GM18867 (cell line): ENCODE data around the gene TMEM74B.
"Not testable (repeated sequence)": the region's sequence is repeated elsewhere in the genome, so short reads cannot be mapped to it uniquely, and the experiment has no call there.

Source experiments
- ATAC-seq: cut with Tn5 transposase; IDR thresholded peaks from one replicate; pipeline ENCODE4 v1.9.1; 2021; ENCODE audit warnings: mild to moderate bottlenecking, moderate library complexity; ENCODE audit not compliant: unreplicated experiment

Gene TMEM74B

DNA sequence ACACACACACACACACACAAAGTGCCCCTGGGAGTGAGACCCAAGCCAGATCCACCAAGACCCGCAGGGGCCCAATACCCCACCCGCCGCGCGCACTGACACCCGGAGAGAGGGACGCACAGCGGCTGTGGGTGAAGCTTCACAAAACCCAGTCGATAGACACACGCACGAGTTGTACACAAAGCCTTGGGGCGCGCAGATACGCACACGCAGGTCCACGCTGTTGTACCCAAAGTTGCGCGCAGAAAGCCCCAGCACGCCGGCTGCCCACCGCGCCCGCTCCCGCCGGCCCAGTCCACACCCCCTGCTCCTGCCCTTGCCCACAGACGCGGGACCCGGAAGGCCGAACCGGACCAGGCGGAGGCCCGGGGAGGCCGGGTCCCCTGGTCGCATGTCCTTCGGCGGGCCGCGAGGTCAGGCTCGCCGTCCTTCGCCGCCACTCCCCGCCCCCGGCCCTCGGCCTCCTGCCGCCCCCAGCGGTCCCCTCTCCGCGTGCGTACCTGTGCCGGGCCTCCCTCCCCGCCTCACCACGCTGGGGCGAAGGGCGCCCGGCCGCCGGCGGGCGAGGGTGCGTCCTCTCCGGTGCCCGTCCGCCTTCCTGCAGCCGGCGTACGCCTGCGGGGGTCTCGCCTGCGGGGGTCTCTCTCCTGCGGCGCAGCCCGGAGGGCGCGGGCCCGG is at the start of gene TMEM74B:
Gene TMEM74B, minus strand, starts transcription at position 344 of the 678 bp plus-strand sequence. CDS start 1,180 bp downstream, outside the sequence.
- no peak for ATAC-seq

DNA sequence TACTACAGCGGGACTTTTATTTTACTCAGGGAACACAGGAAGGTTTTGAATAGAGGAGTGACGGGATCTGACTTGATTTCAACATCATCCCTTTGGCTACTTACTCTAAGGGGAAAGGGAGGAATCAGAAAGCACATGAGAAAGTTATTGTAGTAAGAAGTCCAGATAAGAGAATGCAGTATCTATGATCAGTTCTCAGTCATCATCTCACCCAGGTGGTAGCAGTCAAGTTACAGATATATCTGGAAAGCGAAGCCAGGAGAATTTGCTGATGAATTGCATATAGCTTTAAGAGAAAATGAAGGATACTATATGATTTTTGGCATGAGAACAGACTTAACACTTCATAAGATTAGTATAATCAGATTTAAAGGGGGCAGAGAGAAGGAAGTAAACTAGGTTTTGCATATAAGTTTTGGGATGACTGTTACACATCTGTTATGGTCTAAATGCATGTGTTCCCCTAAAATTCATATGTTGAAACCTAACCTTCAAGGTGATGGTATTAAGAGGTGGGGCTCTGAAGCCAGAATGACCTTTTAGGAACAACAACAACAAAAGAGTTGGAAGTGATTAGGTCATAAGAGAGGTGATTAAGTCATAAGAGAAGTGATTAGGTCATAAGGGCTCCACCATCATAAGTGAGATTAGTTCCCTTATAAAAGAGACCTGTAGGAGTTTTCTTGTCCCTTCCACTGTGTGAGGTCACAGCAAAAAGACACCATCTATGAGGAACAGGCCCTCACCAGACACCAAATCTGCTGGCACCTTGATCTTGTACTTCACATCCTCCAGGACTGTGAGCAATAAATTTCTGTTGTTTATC is 47.7 kb upstream of the TMEM74B start:
- peak; percentile 58 for ATAC-seq

DNA sequence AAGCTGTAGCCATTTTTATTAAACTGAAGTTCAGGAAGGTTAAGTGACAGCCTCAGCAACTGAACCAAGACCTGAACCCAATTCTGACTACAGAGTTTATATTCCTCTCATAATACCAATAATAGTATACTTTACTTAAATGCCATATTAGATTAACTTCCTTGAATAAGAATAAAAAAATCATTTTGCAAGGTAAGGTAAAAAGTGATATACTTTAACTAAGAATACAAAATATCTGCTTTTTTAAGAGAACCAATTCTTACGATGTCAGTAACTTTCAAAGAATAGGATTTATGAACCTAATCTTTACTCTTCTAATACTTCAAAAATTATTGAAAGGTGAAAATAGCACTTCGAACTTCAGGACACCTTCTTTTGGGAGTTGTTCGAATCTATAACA is 44.8 kb upstream of the TMEM74B start:
- ATAC-seq: no peak

DNA sequence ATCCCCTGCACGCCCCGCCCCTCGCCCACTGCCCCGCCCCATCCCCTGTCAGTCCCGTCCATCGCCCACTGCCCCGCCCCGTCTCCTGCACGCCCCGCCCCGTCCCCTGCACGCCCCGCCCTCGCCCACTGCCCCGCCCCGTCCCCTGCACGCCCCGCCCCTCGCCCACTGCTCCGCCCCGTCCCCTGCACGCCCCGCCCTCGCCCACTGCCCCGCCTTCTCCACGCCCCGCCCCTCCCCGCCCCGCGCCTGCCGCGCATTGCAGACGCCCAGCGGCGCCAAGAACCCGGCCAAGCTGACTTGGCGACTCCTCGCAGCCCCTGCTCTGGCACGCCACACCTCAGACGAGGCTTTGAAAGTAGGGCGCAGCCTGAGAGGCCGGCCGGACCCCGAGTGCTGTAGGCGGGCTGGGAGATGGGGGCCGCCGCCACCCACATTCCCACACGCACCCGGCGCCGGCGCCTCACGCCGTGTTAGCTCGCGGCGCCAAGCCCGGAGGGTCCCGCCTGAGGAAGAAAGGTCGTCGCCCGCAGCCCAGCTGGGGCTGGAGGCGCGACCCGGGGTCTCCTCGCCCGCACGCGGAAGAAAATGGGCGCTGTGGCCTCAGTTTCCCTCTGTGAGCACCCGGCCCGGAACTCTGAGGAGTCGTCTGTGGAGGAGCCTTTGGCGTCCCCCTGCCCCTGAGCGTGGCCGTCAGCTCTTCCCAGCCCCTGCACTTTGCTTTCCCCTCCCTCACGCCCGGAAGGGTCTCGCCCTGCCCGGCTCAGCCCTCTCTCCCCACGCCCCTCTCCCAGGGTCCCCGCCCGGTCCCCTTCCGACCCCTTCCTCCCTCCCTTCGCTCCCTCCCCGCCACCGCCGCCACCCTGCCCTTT is 41.2 kb upstream of the TMEM74B start, which contains the start of gene RAD21L1:
Gene RAD21L1, plus strand, starts transcription at position 262 of the 872 bp plus-strand sequence. CDS start 2,410 bp downstream, outside the sequence.
- peak; percentile 53 for ATAC-seq

DNA sequence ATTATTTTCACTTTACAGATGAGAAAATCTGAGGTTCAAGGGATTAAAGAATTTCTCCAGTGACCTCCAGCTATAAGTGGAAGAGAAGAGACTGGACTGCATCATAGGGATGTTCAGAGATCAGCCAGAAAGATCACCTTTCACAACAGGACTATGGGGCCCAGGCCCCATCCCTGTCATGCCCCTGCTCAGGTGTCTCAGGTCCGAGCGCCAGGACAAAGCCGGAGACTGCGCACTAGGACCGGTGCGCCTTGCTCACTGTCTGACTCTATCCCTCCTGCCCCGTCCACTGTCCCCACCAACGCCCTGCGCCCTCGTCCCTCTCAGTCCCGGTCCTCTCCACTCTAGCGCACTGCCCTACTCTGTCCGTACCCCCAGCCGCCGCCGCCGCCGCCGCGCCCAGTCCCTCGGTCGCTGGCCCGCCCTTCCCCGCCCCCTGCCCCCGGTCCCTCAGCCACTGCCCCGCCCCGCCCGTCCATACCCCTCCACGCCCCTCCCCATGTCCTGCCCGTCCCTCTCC is 40.5 kb upstream of the TMEM74B start:
- ATAC-seq: peak; percentile 27

DNA sequence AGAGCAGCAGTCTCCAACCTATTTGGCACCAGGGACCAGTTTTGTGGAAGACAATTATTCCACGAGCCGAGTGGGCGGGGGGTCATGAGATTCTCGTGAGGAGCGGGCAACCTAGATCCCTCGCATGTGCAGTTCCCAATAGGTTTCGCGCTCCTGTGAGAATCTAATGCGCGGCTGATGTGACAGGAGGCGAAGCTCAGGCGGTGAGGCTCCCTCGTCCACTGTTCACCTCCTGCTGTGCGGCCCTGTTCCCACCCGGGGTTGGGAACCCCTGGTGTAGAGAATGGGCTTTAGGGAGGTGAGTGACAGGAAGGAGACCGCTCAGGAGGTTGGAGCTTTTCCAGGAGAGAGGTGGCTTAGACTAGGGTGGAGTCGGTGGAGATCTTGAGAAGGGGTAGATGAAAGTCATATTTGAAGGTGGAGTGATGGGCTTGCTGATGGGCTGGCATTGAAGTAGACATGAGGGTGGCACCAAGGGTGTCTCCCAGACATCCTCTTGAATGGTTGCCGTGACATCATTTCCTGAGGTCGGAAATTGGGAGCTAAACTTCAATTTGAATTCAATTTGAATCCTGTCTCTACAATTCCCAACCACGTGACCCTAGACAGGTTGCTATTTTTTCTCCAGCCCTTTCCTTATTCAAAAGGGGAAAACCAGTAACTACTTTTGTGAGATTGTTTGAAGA is 39.6 kb upstream of the TMEM74B start:
- ATAC-seq: no peak

DNA sequence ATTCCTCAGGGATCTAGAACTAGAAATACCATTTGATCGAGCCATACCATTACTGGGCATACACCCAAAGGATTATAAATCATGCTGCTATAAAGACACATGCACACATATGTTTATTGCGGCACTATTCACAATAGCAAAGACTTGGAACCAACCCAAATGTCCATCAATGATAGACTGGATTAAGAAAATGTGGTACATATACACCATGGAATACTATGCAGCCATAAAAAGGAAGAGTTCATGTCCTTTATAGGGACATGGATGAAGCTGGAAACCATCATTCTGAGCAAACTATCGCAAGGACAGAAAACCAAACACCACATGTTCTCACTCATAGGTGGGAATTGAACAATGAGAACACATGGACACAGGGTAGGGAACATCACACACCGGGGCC is 38.0 kb upstream of the TMEM74B start:
- not testable (repeated sequence) for ATAC-seq

DNA sequence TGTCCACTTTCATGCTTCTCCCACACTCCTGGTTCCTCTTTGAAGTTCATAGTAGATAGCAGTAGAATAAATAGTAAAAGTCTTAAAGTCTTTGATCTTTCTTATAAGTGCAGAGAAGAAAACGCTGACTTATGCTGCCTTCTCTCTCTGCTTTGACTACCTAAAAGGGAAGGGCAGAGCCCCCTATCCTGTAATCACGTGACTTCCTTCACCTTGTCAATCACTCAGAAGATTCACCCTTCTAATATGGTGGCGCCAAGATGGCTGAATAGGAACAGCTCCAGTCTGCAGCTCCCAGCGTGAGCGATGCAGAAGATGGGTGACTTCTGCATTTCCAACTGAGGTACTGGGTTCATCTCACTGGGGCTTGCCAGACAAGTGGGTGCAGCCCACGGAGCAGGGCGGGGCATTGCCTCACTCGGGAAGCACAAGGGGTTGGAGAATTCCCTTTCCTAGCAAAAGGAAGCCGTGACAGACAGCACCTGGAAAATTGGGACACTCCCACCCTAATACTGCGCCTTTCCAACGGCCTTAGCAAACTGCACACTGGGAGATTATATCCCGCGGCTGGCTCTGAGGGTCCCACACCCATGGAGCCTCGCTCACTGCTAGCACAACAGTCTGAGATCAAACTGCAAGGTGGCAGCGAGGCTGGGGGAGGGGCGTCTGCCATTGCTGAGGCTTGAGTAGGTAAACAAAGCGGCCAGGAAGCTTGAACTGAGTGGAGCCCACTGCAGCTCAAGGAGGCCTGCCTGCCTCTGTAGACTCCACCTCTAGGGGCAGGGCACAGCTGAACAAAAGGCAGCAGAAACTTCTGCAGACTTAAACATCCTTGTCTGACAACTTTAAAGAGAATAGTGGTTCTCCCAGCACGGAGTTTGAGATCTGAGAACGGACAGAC is 32.0 kb upstream of the TMEM74B start:
- ATAC-seq: not testable (repeated sequence)

DNA sequence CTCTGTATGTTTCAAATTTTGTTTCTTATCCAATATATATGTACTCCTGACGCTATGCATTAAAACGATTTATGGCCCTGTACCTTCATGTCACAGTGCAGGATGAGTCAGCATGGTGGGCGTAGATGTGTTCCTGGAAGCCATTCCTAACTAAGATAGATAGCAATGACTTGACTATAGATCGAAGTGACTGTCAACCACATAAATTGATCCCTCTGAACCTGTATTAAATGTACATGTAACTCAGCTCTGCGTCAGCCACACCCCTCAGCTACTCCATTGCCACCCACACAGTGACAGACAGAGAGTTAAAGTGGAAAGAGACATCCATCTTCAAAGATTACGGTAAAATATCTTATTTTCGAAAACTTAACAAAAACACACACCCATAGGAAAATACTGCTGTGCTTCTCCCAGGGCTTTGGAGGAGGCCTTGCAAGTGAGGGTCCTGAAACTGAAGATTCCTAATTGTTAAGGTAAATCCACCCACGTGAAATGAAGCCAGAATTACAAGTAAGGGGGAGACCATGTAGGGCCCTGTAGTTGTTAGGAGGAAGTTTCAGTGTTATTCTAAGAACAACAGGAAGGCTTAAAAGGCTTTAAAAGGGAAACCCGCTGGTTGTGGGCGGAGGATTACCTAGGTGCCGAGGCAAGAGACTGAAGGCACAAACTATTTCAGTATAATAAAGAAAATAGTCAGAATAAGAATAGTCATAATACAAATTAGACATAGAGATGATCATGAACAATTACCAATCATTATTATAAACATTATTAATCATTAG is 30.8 kb upstream of the TMEM74B start:
- ATAC-seq: no peak

DNA sequence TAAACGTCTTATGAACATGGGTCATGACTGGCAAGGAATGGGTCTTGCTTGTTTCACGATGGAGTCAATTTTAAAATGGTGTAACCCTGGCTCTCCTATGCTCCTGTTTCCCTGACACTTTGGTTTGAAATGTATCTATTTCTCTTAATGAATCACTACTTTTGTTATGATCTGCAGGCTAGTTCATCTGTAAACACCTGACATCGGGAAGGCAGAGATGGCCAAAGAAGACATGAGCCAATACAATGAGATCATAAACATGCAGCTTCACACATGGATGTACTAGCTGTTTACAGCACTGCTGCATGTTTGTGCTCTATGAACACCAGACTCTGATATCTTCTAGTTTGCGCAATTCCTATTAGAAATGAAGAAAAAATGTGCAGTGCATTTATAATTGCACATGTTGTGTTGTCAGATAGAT is 30.1 kb upstream of the TMEM74B start:
- ATAC-seq: no peak

DNA sequence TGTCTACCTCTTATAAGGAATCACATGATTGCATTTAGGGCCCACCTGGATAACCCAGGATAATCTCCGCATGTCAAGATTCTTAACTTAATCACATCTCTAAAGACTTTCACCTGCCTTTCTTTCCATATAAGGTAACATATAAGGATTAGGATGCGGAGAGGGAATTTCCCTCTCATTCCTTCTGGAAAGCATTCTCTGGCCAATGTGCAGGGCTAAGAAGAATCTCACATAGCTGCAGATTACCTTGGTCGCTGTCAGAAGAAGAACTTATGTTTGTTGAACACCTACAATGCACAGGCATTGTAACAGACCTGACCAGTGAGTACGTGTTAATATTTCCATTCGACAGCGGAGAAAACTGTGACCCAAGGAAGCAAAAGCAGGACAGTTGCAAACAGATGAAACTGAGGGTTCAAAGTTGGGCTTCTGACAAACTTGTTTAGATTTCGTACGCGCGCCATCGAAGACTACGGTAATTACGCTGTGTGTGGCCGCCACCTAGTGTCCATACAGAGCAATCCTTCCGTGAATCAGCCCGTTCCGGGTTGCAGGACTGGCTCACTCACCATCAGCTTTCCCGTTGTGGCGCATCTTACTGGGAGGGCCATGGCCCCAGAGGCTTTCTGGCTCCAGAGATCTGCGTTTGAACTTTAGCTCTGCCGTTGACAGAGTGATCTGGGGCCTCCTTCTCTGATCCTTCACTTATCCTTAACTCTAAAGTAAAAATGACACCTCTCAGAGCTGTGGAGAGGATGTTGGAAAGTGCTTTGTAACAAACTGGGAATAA is 28.0 kb upstream of the TMEM74B start:
- peak; percentile 67 for ATAC-seq

DNA sequence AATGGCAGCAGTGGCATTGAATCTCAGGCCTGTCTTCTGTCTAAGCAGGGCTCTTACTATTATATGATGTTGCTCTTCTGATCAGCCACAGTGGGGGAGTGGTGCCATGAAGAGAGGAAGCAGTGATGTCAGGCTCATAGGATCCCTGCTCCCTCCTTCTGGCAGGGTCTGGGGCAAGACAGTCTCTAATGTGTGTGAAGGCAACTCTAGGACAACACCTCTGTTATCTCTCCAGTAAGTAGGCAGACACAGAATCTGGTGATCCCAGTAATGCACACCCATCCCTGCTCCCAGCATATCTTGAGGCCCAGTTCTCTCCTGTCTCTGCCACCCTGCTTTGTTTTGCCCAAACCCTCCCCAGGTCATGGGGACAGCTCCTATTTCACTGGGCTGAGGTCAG is 27.2 kb upstream of the TMEM74B start:
- ATAC-seq: no peak

DNA sequence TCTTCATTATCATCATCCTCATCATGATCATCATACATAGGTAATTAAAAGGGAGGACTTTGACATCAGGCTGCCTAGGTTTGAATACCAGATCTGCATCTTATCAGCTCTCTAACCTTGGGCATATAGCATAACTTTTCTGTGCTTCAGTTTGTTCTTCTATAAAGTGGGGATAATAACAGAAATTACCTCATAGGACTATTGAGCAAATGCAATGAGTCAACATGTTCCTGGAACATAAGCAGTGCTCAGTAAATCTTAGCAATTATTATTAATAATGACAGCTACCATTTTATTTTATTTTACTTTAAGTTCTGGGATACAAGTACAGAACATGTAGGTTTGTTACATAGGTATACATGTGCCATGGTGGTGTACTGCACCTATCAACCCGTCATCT is 25.7 kb upstream of the TMEM74B start:
- no peak for ATAC-seq

DNA sequence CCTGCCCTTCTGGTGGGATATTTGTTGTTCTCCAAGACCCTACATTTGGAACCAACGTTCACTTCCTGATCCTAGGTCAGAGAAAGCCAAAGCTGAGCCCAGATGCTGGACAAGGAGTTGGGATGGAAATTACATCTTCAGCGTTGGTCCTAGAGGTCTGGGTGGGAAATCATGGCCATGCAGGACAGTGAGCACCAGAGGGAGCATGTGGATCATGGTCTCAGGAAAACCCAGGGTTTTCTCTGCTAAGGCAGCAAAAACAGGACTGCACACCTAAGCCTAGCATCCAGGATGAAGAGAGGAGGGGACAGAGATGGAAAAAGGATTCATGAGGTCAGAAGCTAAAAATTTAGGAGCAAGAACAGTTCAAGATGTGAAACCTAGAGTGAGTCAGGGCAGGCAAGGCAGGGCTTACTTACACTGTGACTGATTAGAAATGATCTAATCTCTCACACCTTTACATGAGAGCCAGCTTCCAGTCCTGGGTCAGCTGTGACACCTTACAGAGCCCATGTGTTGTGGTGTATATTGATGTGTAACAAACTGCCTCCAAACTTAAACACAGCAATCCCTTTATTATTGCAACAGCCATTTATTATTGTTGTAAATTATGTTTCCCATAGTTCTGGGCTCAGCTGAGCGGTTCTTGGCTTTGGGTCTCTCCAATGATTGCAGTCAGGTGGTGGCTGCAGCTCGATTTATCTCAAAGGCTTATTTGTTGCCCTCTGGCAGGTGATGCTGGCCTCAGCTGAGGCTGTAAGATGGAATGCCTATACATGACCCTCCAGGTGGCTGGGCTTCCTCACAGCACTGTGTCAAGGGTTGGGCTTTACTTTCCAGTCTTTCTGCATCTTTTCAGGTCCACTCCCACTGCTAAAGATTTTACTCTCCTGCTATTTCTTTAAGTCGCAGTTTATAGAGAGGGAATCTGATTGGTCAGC is 24.9 kb upstream of the TMEM74B start:
- no peak for ATAC-seq

DNA sequence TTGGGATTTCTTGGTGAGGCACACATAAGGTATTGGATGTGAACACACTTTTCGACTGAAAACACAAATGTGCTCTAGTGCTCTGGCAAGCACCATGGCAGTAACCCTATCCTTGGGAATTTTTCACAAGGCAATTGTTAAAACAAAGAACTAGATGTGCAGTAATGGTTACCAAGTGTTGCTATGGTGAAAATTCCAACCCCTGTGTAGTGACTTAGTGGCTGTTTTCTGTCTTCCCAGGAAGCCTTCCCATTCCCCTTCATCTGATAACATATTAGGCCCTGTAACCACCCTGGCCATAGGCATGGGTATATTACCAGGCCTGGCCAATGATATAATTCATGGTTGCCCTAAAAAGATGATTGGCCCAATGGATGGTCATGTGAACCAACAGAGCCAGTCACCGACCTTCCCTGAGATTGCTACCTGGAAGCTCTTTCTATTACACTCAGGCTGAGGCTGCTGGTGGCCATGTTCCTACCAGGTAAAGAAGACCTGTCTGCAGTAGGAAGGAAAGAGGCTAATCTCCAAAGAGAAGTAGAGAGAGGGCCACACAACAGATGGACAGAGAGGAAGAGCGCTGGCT is 22.6 kb upstream of the TMEM74B start:
- ATAC-seq: no peak
